ENCODE measurements around the gene FSIP2. TPM values are rescaled to one million over a fixed set of nuclear protein-coding genes. Genes with fewer than 3 reads are reported as not detected.
"Not testable (repeated sequence)": the region's sequence is repeated elsewhere in the genome, so short reads cannot be mapped to it uniquely, and the experiment has no call there.

FSIP2 gene
- total RNA-seq, 1 donor from 2014 or later = 8.3 TPM

DNA sequence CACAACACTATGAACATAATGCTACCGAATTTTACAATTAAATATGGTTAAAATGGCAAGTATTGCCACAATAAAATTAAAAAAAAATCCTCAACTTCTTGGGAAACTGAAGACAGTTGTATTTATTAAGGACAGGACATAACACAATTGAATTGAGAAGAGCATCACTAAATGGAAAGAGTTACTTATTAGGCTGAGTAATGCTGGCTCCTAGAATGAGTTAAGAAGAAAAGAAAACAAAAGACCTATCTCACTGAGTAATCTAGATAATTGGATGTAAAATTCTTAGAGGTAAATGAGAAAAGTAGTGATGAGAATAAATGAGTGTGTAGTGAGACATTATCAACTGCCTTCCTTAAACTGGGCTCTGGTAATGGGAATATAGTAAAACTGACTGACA is 121.7 kb downstream of the FSIP2 start:
- Mint-ChIP-seq H3K36me3 (no peaks in the 10 kb centered on the region), H3K9me3 (no peaks in the 10 kb centered on the region), H3K27me3 (no peaks in the 10 kb centered on the region), H3K4me1 (ENCODE audit: unreplicated experiment) (no peaks in the 10 kb centered on the region), H3K27ac (no peak overlapping the region), H3K4me3 (no peak overlapping the region)
- DNase-seq (ENCODE audit: extremely low spot score, unreplicated experiment) = no peak
- TF ChIP-seq, protein P1, sequence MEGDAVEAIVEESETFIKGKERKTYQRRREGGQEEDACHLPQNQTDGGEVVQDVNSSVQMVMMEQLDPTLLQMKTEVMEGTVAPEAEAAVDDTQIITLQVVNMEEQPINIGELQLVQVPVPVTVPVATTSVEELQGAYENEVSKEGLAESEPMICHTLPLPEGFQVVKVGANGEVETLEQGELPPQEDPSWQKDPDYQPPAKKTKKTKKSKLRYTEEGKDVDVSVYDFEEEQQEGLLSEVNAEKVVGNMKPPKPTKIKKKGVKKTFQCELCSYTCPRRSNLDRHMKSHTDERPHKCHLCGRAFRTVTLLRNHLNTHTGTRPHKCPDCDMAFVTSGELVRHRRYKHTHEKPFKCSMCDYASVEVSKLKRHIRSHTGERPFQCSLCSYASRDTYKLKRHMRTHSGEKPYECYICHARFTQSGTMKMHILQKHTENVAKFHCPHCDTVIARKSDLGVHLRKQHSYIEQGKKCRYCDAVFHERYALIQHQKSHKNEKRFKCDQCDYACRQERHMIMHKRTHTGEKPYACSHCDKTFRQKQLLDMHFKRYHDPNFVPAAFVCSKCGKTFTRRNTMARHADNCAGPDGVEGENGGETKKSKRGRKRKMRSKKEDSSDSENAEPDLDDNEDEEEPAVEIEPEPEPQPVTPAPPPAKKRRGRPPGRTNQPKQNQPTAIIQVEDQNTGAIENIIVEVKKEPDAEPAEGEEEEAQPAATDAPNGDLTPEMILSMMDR (conservative IDR thresholded peaks at IDR 0.05) = no peak

DNA sequence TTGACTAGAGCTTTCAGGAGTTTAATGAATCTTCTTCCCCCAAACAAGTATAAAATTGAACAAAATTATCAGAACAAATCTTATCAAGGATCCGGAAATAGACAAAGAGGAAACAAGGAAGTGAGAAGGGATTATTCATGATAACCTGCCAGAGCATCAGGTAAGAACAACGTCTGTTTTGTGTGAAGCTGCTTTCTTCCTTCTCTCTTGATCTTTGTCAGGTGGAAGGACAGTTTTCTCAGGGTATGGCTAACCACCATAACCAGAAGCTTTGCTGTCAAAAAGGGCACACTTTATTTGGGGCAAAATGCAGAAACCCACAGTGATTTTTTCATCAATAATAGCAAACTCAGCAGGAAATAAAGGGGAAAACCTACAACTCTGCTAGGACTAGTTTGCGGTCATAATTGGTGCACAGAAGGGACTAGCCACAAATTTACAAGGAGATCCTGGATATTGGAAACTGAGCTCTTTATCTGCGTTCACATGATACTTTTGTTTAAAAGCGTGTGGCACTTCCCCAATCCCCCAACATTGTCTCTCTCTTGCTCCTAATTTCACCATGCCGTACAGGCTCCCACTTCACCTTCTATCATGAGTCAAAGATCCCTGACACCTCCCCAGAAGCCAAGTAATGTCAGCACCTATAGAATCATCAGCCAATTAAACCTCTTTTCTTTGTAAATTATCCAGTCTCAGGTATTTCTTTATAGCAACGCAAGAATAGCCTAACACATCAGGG is 124.2 kb downstream of the FSIP2 start:
- H3K36me3 Mint-ChIP-seq = no peaks in the 10 kb centered on the region
- no peaks in the 10 kb centered on the region for H3K27me3 Mint-ChIP-seq
- H3K27ac Mint-ChIP-seq = peak overlapping the region; percentile 57
- peak overlapping the region; percentile 12 for H3K4me3 Mint-ChIP-seq
- no peaks in the 10 kb centered on the region for H3K9me3 Mint-ChIP-seq
- TF ChIP-seq, protein P1 (conservative IDR thresholded peaks at IDR 0.05) = no peak
- DNase-seq (ENCODE audit: extremely low spot score, unreplicated experiment) = no peak
- no peaks in the 10 kb centered on the region for H3K4me1 Mint-ChIP-seq (ENCODE audit: unreplicated experiment)

DNA sequence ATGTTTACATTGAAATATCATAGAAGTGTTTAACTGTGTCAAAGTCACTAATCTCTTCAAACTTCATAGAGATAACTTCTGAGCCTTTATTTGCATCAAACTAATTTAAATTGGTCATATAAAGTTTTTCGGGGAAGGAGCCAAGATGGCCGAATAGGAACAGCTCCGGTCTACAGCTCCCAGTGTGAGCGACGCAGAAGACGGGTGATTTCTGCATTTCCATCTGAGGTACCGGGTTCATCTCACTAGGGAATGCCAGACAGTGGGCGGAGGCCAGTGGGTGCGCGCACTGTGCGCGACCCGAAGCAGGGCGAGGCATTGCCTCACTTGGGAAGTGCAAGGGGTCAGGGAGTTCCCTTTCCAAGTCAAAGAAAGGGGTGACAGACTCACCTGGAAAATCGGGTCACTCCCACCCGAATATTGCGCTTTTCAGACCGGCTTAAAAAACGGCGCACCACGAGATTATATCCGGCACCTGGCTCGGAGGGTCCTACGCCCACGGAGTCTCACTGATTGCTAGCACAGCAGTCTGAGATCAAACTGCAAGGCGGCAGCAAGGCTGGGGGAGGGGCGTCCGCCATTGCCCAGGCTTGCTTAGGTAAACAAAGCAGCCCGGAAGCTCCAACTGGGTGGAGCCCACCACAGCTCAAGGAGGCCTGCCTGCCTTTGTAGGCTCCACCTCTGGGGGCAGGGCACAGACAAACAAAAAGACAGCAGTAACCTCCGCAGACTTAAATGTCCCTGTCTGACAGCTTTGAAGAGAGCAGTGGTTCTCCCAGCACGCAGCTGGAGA is 126.1 kb downstream of the FSIP2 start:
- H3K27me3 Mint-ChIP-seq; H3K36me3 Mint-ChIP-seq; H3K4me1 Mint-ChIP-seq (ENCODE audit: unreplicated experiment); DNase-seq (ENCODE audit: extremely low spot score, unreplicated experiment); H3K9me3 Mint-ChIP-seq: not testable (repeated sequence)
- H3K27ac Mint-ChIP-seq = peak overlapping the region; percentile 87
- H3K4me3 Mint-ChIP-seq = peak overlapping the region; percentile 85

DNA sequence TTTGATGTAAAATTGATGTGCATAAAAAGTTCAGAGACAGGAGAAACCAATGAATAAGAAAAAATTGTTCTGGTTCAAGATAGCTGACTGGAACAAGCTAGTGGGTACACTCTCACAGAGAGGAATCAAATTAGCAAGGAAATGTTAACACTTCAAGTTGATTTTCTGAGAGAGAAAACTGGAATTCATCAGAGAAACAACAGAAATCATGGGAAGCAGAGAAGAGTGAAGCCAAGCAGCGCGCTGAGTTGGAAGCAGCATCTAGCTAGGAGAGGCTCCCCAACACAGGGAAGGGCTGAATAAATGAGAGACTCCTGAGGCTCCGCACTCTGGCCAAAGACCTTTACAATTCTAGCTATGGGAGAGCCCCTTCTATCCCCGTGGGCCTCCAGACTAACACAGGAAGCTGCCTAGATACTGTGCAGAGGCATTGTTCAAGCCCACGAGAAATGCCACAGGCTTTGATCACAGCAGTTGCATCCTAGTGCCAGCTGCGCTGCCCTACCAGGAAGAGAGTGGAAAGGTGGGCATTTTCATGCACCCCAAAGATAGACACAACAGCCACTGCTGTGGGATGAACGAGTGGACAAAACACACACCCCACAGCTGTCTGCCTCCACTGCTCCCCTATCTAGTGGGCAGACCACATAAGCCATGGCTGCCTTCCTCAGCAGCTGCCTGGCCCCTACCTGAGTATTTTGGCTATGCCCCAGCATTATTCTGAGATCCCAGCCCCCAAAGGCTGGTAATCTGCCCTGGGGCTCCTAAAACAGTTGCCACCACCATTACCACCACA is 136.7 kb downstream of the FSIP2 start:
- Mint-ChIP-seq H3K27ac (no peak overlapping the region), H3K9me3 (no peaks in the 10 kb centered on the region)
- DNase-seq (ENCODE audit: extremely low spot score, unreplicated experiment) = no peak

DNA sequence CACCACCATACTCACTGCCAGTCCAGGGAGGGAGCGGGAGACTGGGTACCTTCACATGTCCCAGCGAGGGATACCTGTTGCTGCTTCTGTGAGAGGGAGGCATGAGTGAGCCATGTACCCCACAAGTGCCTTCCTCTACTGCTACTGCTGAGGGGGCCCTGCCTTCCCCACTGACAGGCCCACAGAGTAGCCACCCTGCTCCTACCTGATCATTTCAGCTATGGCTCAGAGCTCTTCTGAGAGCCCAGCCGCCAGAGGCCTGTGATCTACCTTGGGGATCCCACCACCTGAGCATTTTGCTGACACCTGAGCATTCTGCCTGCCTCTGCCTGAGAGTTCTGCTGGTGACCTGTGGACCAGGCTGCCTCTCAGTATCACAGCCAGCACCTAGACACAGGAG is 137.6 kb downstream of the FSIP2 start:
- TF ChIP-seq, protein P1 (conservative IDR thresholded peaks at IDR 0.05) = no peak
- H3K4me1 Mint-ChIP-seq (ENCODE audit: unreplicated experiment) = no peaks in the 10 kb centered on the region
- no peaks in the 10 kb centered on the region for H3K36me3 Mint-ChIP-seq
- no peak overlapping the region for H3K4me3 Mint-ChIP-seq
- no peak overlapping the region for H3K27ac Mint-ChIP-seq
- no peaks in the 10 kb centered on the region for H3K9me3 Mint-ChIP-seq
- DNase-seq (ENCODE audit: extremely low spot score, unreplicated experiment) = no peak
- no peaks in the 10 kb centered on the region for H3K27me3 Mint-ChIP-seq

More for the DNA sequence above, 136.7 kb downstream of the FSIP2 start:
- Mint-ChIP-seq H3K4me1 (ENCODE audit: unreplicated experiment) (no peaks in the 10 kb centered on the region), H3K27me3 (no peaks in the 10 kb centered on the region), H3K4me3 (no peak overlapping the region), H3K36me3 (no peaks in the 10 kb centered on the region)
- TF ChIP-seq, protein P1 (conservative IDR thresholded peaks at IDR 0.05) = no peak
